ENCODE results near the gene ERAP2.

The ERAP2 gene

GRCh38 chr5:96967400-96967799, 91.1 kb downstream of the ERAP2 start:
- DNase-seq = no peak

GRCh38 chr5:96968074-96968473, 91.8 kb downstream of the ERAP2 start:
- DNase-seq = no peak

DNA sequence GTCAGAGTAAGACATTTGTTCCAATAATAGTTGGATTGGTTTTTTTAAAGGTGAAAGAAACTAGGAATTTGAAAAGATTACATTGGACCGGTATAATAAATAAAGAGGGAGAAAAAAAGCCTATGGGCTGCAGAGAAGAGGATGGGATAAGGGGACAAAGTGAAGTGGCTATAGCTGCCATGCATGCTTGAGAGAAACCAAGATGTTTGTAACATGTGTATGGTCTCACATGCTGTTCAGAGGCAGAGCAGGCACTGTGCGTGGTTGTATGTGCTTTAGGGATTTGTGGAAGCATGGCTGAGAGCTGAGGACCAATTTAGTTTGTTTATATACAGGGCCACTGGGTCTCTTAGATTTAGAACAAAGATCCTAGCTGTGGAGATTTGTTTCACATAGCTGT, 92.3 kb downstream of the ERAP2 start:
- DNase-seq = no peak

All from RPMI8226 (cell line).